ENCODE results near the gene PDE4D.
"Not testable (repeated sequence)": the region's sequence is repeated elsewhere in the genome, so short reads cannot be mapped to it uniquely, and the experiment has no call there.

PDE4D gene

GRCh38 chr5:58967597-58968281 lies 925.8 kb downstream of the PDE4D start:
- DNase-seq (ENCODE audit: low spot score) = no peak
- TF ChIP-seq, protein P1, sequence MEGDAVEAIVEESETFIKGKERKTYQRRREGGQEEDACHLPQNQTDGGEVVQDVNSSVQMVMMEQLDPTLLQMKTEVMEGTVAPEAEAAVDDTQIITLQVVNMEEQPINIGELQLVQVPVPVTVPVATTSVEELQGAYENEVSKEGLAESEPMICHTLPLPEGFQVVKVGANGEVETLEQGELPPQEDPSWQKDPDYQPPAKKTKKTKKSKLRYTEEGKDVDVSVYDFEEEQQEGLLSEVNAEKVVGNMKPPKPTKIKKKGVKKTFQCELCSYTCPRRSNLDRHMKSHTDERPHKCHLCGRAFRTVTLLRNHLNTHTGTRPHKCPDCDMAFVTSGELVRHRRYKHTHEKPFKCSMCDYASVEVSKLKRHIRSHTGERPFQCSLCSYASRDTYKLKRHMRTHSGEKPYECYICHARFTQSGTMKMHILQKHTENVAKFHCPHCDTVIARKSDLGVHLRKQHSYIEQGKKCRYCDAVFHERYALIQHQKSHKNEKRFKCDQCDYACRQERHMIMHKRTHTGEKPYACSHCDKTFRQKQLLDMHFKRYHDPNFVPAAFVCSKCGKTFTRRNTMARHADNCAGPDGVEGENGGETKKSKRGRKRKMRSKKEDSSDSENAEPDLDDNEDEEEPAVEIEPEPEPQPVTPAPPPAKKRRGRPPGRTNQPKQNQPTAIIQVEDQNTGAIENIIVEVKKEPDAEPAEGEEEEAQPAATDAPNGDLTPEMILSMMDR (IDR thresholded peaks at IDR 0.05) = no peak
- Histone ChIP-seq H3K4me3 (no peak overlapping the region), H3K27ac (no peak overlapping the region)

GRCh38 chr5:58965677-58966414 lies 927.7 kb downstream of the PDE4D start:
- Histone ChIP-seq H3K4me3 (no peak overlapping the region), H3K27ac (no peak overlapping the region)
- DNase-seq (ENCODE audit: low spot score) = no peak
- TF ChIP-seq, protein P1 (IDR thresholded peaks at IDR 0.05) = no peak

- Histone ChIP-seq H3K4me3 (no peak overlapping the region), H3K27ac (no peak overlapping the region)
- TF ChIP-seq, protein P1 (IDR thresholded peaks at IDR 0.05) = no peak
- no peak for DNase-seq (ENCODE audit: low spot score)
These were observed 929.7 kb downstream of the PDE4D start for GRCh38 chr5:58963821-58964220.

DNA sequence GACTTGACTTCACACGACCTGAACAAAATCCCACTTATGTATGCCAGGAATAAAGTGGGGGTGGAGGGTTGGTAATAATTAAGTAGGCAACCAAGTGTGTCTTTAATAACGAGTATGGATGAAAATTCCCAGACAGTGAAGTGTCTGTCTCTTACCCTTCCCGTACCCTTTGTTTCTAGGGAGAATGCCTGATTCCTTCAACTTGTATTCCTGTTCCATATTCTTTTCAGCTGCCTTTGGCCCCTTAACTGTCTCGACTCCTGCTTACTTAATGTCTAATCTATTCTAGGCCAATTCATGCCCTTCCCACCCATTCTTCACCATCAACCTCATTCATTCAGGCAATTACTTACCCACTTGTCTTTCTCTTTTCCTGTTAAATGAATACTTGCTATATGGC lies 930.2 kb downstream of the PDE4D start:
- no peak for DNase-seq (ENCODE audit: low spot score)
- Histone ChIP-seq H3K27ac (no peak overlapping the region), H3K4me3 (no peak overlapping the region)
- TF ChIP-seq, protein P1 (IDR thresholded peaks at IDR 0.05) = no peak

DNA sequence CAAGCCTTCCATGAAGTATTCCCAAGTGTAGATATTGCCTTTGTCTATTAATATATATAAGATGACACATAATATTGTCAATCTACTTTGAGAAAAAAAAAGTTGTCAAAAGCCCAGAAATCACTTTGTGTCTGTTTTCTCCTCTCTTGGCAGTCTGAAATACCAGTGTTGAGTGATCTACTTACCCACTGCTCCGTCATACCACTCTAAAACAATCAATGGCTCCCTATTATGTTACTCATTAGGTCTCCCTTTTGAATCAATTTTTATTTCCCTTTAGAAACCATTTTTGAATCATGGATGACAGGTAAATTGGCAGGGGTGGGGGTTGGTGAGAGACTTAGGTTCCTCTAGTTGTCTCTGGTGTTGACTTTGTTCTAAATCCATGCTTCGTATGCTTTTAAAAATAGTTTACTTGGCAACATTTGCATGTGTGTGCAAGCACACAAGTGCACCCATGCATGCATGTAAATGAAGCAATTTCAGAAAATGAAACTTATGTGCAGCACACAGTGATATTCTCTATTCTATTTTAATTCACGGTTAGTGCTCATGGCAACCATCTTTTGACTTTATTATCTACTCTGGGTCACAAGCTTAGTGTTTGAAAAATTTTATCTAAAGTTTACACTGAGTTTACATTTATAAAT lies 931.8 kb downstream of the PDE4D start:
- Histone ChIP-seq H3K4me3 (no peak overlapping the region), H3K27ac (no peak overlapping the region)
- TF ChIP-seq, protein P1 (IDR thresholded peaks at IDR 0.05) = no peak
- no peak for DNase-seq (ENCODE audit: low spot score)

GRCh38 chr5:58958701-58959100 lies 934.8 kb downstream of the PDE4D start:
- no peak overlapping the region for H3K4me3 ChIP-seq
- DNase-seq (ENCODE audit: low spot score) = no peak
- no peak overlapping the region for H3K27ac ChIP-seq
- TF ChIP-seq, protein P1 (IDR thresholded peaks at IDR 0.05) = no peak

- not testable (repeated sequence) for H3K4me3 ChIP-seq; DNase-seq (ENCODE audit: low spot score); H3K27ac ChIP-seq
These were observed 940.3 kb downstream of the PDE4D start for GRCh38 chr5:58953218-58953617.
